Common myeloid progenitor, CD34-positive (primary cell): ENCODE measurements around the gene FOXP1.

ENCODE experiments used
- CTCF ChIA-PET: fragments of 350-600 bp; sonication (Branson Sonifier 250); formaldehyde crosslinking; loops from one replicate; lab custom pipeline; 2021; ENCODE audit warnings: antibody characterized with exemption; lab: Charles Lee
- POLR2A ChIA-PET: fragments of 350-600 bp; sonication (Branson Sonifier 250); formaldehyde crosslinking; loops from one replicate; lab custom pipeline; 2021; ENCODE audit warnings: antibody characterized with exemption; lab: Charles Lee
- DNase-seq, 3 donors: peaks; one replicate each; pipeline versions ENCODE4 v3.0.0 to v3.0.0-alpha.2; 2013
- H3K27ac ChIP-seq, 2 experiments: 1 replicate in 1 of 2; 2 replicates in 1 of 2; pipeline ENCODE4 v1.7.0; 2013; ENCODE audit warnings: inconsistent platforms in 2 of 2, low read length in 2 of 2, mild to moderate bottlenecking in 2 of 2, low read depth in 1 of 2, moderate library complexity in 1 of 2; ENCODE audit not compliant: severe bottlenecking in 2 of 2, insufficient read depth in 1 of 2, poor library complexity in 1 of 2
- H3K27me3 ChIP-seq, 5 experiments: replicated peaks in 2 of 5; 1 replicate in 3 of 5; 2 replicates in 2 of 5; pipeline versions ENCODE4 v1.6.1 to v1.7.0; 2013; ENCODE audit warnings: low read length in 4 of 5, mild to moderate bottlenecking in 2 of 5, moderate library complexity in 2 of 5, inconsistent platforms in 1 of 5; ENCODE audit not compliant: insufficient read depth in 5 of 5, control insufficient read depth in 4 of 5
- H3K36me3 ChIP-seq, 4 experiments: 1 replicate in 2 of 4; 2 replicates in 2 of 4; pipeline versions ENCODE4 v1.6.1 to v1.7.0; 2013; ENCODE audit warnings: low read length in 3 of 4, control low read depth in 1 of 4, mild to moderate bottlenecking in 1 of 4; ENCODE audit not compliant: control insufficient read depth in 4 of 4, insufficient read depth in 4 of 4
- H3K4me1 ChIP-seq, 4 experiments: 1 replicate in 3 of 4; 2 replicates in 1 of 4; pipeline versions ENCODE4 v1.6.1 to v1.7.1; 2013; ENCODE audit warnings: low read length in 3 of 4, mild to moderate bottlenecking in 3 of 4, control low read depth in 1 of 4, inconsistent platforms in 1 of 4, moderate library complexity in 1 of 4; ENCODE audit not compliant: control insufficient read depth in 4 of 4, insufficient read depth in 4 of 4; ENCODE audit errors: control extremely low read depth in 1 of 4
- H3K4me3 ChIP-seq, 7 experiments: 1 replicate in 4 of 7; 2 replicates in 3 of 7; pipeline versions ENCODE4 v1.5.1 to v1.7.0; 2013; ENCODE audit warnings: mild to moderate bottlenecking in 7 of 7, low read length in 6 of 7, moderate library complexity in 6 of 7, inconsistent platforms in 2 of 7, low read depth in 2 of 7, control low read depth in 1 of 7; ENCODE audit not compliant: insufficient read depth in 4 of 7, control insufficient read depth in 1 of 7; ENCODE audit errors: extremely low read depth in 1 of 7
- H3K9me3 ChIP-seq, 5 experiments: 1 replicate in 4 of 5; 2 replicates in 1 of 5; pipeline versions ENCODE4 v1.6.1 to v1.7.1; 2013; ENCODE audit warnings: low read length in 4 of 5, mild to moderate bottlenecking in 2 of 5, inconsistent platforms in 1 of 5, low read depth in 1 of 5, moderate library complexity in 1 of 5; ENCODE audit not compliant: control insufficient read depth in 4 of 5, insufficient read depth in 2 of 5; ENCODE audit errors: control extremely low read depth in 1 of 5
- whole genome bisulfite sequencing: methylation state at CpG from one replicate; pipeline ENCODE4 v1.1.5; 2013; ENCODE audit not compliant: insufficient coverage; 5-methylcytosine and 5-hydroxymethylcytosine counted together

FOXP1 gene

DNA sequence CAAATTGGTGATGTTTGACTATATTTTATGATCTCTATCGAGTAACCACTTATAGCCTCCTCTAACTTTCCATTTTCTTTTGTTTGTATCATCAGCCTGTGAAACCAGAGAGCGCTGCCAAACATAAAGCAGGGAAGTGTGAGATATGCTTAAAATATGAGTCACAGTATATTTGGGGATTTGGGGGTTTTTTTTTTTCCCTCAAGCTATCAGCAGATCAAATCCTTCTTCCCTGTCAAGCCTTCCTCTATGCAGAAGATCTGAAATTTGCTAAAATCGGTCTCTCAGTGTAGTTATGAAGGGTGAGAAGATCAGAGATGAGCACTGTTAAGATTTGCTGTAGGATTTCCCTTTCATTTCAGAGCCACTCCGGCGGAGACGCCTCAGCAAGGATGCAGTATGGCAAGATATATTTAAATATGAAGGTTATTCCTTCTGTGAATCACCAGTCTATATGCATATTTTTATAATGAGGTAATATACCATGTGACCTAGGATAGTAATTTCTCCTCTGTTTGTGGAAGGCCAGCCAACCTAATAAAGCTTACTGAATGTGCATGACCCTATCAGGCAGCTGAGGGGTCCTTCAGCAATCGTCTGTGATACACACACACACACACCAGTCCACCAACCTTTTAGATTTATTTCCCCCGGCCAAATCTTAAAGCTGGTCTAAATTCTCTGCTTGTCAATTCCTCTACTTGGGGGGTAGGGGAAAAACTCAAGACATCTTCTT is 474.1 kb downstream of the FOXP1 start:
- Histone ChIP-seq H3K4me3 (no peak overlapping the region), H3K27me3 (no peaks in the 10 kb centered on the region), H3K4me1 (no peaks in the 10 kb centered on the region), H3K27ac (no peak overlapping the region), H3K9me3 (no peaks in the 10 kb centered on the region), H3K36me3 (peaks cover 10 to 46% (median 29%) of the 10 kb centered on the region in 4 experiments)
- no peak for DNase-seq
- 100% methylated on average over 2 of the region's 8 CpGs for WGBS
- CTCF ChIA-PET: no interaction called here
- POLR2A ChIA-PET: no interaction called here

DNA sequence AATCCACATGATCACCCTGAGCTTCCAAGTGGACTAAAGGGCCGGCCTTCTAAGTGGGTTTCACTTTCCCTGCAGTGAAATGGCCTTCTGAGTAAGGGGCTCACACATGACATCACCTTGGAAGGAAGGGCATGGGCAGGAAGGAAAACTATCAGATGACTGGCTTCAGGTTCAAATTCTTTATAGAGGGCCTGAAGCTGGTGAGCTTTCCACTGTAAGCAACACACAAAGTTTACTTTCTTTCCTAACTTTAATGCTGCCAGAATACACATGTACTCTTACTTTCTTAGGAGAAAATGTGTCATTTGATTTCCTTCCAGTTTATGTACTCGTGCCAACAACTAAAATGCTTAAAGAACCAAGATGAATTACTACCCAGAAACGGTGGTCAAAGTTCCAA is 475.6 kb downstream of the FOXP1 start:
- Histone ChIP-seq H3K27ac (no peak overlapping the region), H3K9me3 (no peaks in the 10 kb centered on the region), H3K36me3 (peaks cover 8 to 48% (median 29%) of the 10 kb centered on the region in 4 experiments), H3K4me3 (no peak overlapping the region), H3K27me3 (no peaks in the 10 kb centered on the region), H3K4me1 (peaks cover 0 to 14% (median 10%) of the 10 kb centered on the region in 4 experiments)
- no peak for DNase-seq
- 60% methylated on average over 3 of the region's 3 CpGs for WGBS
- ChIA-PET CTCF (no interaction called here), POLR2A (no interaction called here)

DNA sequence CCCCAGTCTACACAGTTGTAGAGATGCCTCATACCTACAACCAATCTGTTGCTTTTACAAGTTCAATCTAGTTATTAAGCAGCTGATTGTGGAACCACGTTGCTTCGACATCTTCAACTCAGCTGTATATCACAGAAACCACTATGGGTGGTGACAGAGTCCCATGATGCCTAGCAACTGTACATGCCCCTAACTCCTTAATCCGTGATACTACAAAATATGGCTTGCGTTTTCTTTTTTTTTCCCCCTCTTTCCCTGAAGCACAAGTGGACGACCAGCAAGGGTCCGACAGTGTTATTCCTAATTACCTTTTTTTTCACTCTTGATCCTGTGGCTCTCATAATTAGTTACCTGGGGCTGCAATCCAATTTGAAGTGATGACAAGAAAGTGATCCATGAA is 478.6 kb downstream of the FOXP1 start:
- no peak overlapping the region for H3K4me3 ChIP-seq
- no peak for DNase-seq
- POLR2A ChIA-PET: no interaction called here
- no peaks in the 10 kb centered on the region for H3K9me3 ChIP-seq
- peaks cover 4 to 26% (median 12%) of the 10 kb centered on the region in 4 experiments for H3K36me3 ChIP-seq
- no peaks in the 10 kb centered on the region for H3K27me3 ChIP-seq
- peaks cover 0 to 18% (median 11%) of the 10 kb centered on the region in 4 experiments for H3K4me1 ChIP-seq
- WGBS: 83% methylated on average over 1 of the region's 6 CpGs
- H3K27ac ChIP-seq: no peak overlapping the region
- CTCF ChIA-PET: interaction anchor here (0.6 kb wide), 1 partner anchor 46 kb away, joined by 4 read pairs; no protein-coding TSS in a partner anchor

DNA sequence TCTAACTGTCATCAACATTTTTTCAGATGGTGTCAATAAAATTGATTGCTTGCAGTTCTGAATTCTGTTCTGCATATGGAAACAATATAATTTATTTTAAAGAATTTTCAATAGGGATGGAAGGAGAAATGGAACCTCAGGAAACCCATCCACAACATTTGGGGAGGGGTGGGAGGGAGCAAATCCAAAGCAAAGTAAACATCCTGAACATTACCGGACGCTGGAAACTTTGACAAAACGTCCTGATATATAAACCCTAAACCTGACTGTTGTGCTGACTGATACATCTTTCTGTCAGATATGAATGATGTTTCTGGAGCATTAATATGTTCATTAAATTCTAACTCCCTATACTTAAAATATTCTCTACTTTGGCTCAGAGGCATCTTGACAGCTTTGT is 479.0 kb downstream of the FOXP1 start:
- no CpG with 5 or more reads among the region's 3 CpGs for WGBS
- no peak overlapping the region for H3K27ac ChIP-seq
- POLR2A ChIA-PET: no interaction called here

DNA sequence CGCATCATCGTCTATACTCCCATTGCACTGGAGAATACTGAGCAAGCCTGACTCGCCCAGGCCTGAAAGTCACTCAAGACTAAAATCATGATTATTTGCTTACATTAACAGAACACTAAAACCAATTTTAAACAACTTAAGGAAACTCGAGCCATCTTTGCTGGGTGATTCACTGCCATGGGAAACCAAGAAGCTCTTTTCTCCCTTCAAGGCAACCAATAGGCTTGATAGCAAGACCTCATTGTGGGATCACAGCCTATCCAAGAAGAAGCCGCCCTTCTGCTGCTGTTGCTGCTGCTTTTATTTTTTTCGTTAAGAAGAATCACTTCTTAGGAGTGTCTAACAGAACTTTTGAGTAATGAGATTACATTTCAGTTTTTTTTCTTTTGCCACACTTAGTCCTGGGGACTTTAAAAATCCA is 479.4 kb downstream of the FOXP1 start:
- Histone ChIP-seq H3K36me3 (peaks cover 4 to 20% (median 9%) of the 10 kb centered on the region in 4 experiments), H3K4me1 (peaks cover 0 to 18% (median 11%) of the 10 kb centered on the region in 4 experiments), H3K27me3 (no peaks in the 10 kb centered on the region), H3K4me3 (no peak overlapping the region), H3K9me3 (no peaks in the 10 kb centered on the region), H3K27ac (no peak overlapping the region)
- POLR2A ChIA-PET: no interaction called here
- CTCF ChIA-PET: no interaction called here
- WGBS: 96% methylated on average over 4 of the region's 6 CpGs
- DNase-seq: no peak

More for the DNA sequence above, 479.0 kb downstream of the FOXP1 start:
- Histone ChIP-seq H3K4me1 (peaks cover 0 to 18% (median 11%) of the 10 kb centered on the region in 4 experiments), H3K36me3 (peaks cover 4 to 23% (median 11%) of the 10 kb centered on the region in 4 experiments), H3K4me3 (no peak overlapping the region), H3K9me3 (no peaks in the 10 kb centered on the region), H3K27me3 (no peaks in the 10 kb centered on the region)
- CTCF ChIA-PET: interaction anchor here (0.6 kb wide), 1 partner anchor 46 kb away, joined by 4 read pairs; no protein-coding TSS in a partner anchor
- no peak for DNase-seq

DNA sequence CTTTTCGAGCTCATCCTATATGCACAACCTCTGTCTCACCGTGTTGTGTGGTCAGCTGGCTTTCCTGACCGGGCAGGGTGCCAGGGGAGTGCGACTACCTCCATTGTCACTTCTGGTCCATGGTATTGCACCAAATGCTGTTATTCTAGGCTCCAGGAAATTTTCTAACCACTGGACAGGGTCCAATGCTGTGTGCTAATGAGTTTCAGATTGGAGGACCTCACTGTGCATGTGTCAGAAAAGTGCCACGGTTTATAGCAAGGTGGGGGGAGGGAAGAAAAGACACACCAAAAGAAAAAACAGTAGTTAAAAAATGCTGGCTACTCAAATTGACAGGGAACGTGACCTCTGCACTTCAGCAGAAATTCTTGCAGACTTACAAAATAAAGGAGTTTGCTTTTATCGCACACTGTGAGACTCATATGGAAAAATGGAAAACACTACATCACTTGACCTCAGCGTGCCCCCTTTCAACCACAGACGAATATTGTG is 480.1 kb downstream of the FOXP1 start:
- POLR2A ChIA-PET: no interaction called here
- DNase-seq: peak in 2 of 3 donors; percentile 35 to 37
- 38% methylated on average over 9 of the region's 9 CpGs for WGBS
- H3K4me1 ChIP-seq: peaks cover 0 to 18% (median 11%) of the 10 kb centered on the region in 4 experiments
- H3K27ac ChIP-seq: no peak overlapping the region
- peaks cover 3 to 20% (median 8%) of the 10 kb centered on the region in 4 experiments for H3K36me3 ChIP-seq
- CTCF ChIA-PET: no interaction called here
- H3K9me3 ChIP-seq: no peaks in the 10 kb centered on the region
- H3K27me3 ChIP-seq: no peaks in the 10 kb centered on the region
- no peak overlapping the region for H3K4me3 ChIP-seq
